ENCODE results near the gene JCAD. TPM values are rescaled to one million over a fixed set of nuclear protein-coding genes. Genes with fewer than 3 reads are reported as not detected.

The JCAD gene
- total and polyA plus RNA-seq, 2 donors (not counting 1 experiment from before 2014, with no cell fraction given): 3.3 to 27.1 TPM

DNA sequence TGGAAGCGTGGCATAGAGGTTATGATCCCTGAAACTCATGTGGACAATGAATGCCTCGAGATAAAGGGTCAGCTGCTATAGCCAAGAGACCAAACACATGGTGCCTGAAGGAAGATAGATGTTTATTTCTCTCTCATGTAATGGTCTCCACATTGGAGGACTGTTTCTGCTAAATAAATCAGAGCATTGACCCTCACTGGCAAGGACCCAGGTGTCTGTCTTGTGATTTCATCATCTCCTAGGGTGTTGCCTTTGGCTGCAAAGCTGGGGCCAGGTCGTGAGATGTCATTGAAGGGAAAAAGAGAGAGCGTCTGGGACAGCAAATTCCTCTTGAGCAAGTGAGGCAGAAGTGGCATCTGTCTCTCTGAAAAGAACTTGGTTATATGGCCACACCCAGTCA is 64.6 kb downstream of the JCAD start:
- DNase-seq (ENCODE audit: low read depth in 2 of 2): peak in 1 of 2 donors; percentile 49
- Histone ChIP-seq H3K79me2 (ENCODE audit: control insufficient read depth, insufficient read depth, low read length) (no peaks in the 10 kb centered on the region), H3K4me1 (ENCODE audit: control insufficient read depth, extremely low read depth, insufficient read depth, low read length) (no peaks in the 10 kb centered on the region), H3K36me3 (ENCODE audit: control insufficient read depth, insufficient read depth, low read length) (no peaks in the 10 kb centered on the region), H3K4me3 (replicated peaks in 1 of 4; ENCODE audit: control extremely low read depth in 1 of 4, insufficient read depth in 1 of 4, low read depth in 3 of 4, low read length in 4 of 4) (no peak overlapping the region), H3K27me3 (ENCODE audit: control insufficient read depth, insufficient read depth, low read length) (no peaks in the 10 kb centered on the region), H3K9ac (ENCODE audit: insufficient read depth, low read length) (no peak overlapping the region), H3K27ac (ENCODE audit: insufficient read depth, low read length) (no peak overlapping the region), H4K20me1 (ENCODE audit: control insufficient read depth, extremely low read depth, insufficient read depth, low read length) (no peaks in the 10 kb centered on the region), H2AFZ (ENCODE audit: low read length) (no peak overlapping the region), H3K4me2 (ENCODE audit: extremely low read depth, insufficient read depth, low read length) (no peak overlapping the region), H3K9me3 (ENCODE audit: control insufficient read depth, insufficient read depth, low read depth, low read length) (no peaks in the 10 kb centered on the region)
- TF ChIP-seq EZH2 (IDR thresholded peaks at IDR 0.05; ENCODE audit: low read length, missing control alignments): no peak
- TF ChIP-seq, protein P1, sequence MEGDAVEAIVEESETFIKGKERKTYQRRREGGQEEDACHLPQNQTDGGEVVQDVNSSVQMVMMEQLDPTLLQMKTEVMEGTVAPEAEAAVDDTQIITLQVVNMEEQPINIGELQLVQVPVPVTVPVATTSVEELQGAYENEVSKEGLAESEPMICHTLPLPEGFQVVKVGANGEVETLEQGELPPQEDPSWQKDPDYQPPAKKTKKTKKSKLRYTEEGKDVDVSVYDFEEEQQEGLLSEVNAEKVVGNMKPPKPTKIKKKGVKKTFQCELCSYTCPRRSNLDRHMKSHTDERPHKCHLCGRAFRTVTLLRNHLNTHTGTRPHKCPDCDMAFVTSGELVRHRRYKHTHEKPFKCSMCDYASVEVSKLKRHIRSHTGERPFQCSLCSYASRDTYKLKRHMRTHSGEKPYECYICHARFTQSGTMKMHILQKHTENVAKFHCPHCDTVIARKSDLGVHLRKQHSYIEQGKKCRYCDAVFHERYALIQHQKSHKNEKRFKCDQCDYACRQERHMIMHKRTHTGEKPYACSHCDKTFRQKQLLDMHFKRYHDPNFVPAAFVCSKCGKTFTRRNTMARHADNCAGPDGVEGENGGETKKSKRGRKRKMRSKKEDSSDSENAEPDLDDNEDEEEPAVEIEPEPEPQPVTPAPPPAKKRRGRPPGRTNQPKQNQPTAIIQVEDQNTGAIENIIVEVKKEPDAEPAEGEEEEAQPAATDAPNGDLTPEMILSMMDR (conservative IDR thresholded peaks at IDR 0.05 in 1 of 2, IDR thresholded peaks at IDR 0.05 in 1 of 2; ENCODE audit: low read depth in 1 of 2, low read length in 2 of 2): no peak

DNA sequence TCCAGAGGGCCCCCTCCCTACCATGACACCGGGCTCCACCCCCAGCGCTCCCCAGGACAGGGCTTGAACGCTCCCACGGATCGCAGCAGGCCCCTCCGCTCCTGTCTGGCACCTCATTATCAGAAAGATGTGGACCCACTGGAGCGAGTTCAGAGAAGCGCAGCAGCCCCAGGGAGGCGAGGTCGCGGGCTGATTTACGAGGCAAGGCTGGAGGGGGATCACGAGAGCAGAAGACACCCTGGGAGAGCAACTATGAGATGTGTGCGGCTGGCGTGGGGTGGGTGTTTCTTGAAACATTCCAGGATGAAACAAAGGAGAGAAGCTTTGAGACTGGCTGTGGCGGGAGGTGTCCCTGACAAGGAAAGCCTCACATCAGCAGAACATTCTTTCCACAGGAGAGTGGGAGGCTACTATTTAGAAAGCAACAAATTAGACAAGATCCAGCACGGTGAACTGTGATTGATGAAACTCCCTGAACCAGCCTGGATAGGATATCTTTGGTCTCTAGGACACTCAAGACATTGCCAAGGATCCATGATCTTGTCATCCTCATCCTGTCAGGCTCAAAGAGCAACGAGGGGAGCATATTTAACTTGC is 66.0 kb downstream of the JCAD start:
- no peaks in the 10 kb centered on the region for H3K4me1 ChIP-seq (ENCODE audit: control insufficient read depth, extremely low read depth, insufficient read depth, low read length)
- H3K27me3 ChIP-seq (ENCODE audit: control insufficient read depth, insufficient read depth, low read length): no peaks in the 10 kb centered on the region
- H2AFZ ChIP-seq (ENCODE audit: low read length): peak overlapping the region; percentile 19
- no peak for DNase-seq (ENCODE audit: low read depth in 2 of 2)
- H3K79me2 ChIP-seq (ENCODE audit: control insufficient read depth, insufficient read depth, low read length): no peaks in the 10 kb centered on the region
- H3K9ac ChIP-seq (ENCODE audit: insufficient read depth, low read length): no peak overlapping the region
- no peak for TF ChIP-seq EZH2 (IDR thresholded peaks at IDR 0.05; ENCODE audit: low read length, missing control alignments)
- TF ChIP-seq, protein P1 (conservative IDR thresholded peaks at IDR 0.05 in 1 of 2, IDR thresholded peaks at IDR 0.05 in 1 of 2; ENCODE audit: low read depth in 1 of 2, low read length in 2 of 2): no peak
- no peak overlapping the region for H3K4me2 ChIP-seq (ENCODE audit: extremely low read depth, insufficient read depth, low read length)
- no peak overlapping the region for H3K27ac ChIP-seq (ENCODE audit: insufficient read depth, low read length)
- no peaks in the 10 kb centered on the region for H4K20me1 ChIP-seq (ENCODE audit: control insufficient read depth, extremely low read depth, insufficient read depth, low read length)
- H3K4me3 ChIP-seq (replicated peaks in 1 of 4; ENCODE audit: control extremely low read depth in 1 of 4, insufficient read depth in 1 of 4, low read depth in 3 of 4, low read length in 4 of 4): no peak overlapping the region
- no peaks in the 10 kb centered on the region for H3K9me3 ChIP-seq (ENCODE audit: control insufficient read depth, insufficient read depth, low read depth, low read length)
- no peaks in the 10 kb centered on the region for H3K36me3 ChIP-seq (ENCODE audit: control insufficient read depth, insufficient read depth, low read length)

DNA sequence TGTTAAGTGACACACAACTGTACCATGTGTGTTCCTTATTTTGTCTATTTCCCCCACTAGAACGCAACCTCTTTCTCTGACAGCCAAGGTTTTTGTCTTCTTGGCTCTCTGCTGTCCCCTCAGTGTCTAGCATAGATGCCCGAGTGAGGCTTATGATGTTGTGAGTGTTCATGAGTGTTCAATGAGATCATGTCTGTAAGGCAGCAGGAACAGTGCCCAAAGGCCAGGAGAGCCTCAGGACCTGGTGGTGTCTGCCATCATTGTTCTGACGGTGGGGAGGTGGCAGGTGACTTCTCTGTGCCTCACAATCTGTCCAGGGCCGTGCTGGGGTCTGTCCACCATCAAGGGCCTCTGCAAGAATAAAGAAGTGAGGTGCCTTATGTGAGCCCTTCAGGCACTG is 66.5 kb downstream of the JCAD start:
- Histone ChIP-seq H3K27me3 (ENCODE audit: control insufficient read depth, insufficient read depth, low read length) (no peaks in the 10 kb centered on the region), H3K9me3 (ENCODE audit: control insufficient read depth, insufficient read depth, low read depth, low read length) (no peaks in the 10 kb centered on the region), H3K4me2 (ENCODE audit: extremely low read depth, insufficient read depth, low read length) (no peak overlapping the region), H3K4me1 (ENCODE audit: control insufficient read depth, extremely low read depth, insufficient read depth, low read length) (no peaks in the 10 kb centered on the region), H3K4me3 (replicated peaks in 1 of 4; ENCODE audit: control extremely low read depth in 1 of 4, insufficient read depth in 1 of 4, low read depth in 3 of 4, low read length in 4 of 4) (no peak overlapping the region), H3K9ac (ENCODE audit: insufficient read depth, low read length) (no peak overlapping the region), H3K27ac (ENCODE audit: insufficient read depth, low read length) (no peak overlapping the region), H4K20me1 (ENCODE audit: control insufficient read depth, extremely low read depth, insufficient read depth, low read length) (no peaks in the 10 kb centered on the region), H3K36me3 (ENCODE audit: control insufficient read depth, insufficient read depth, low read length) (no peaks in the 10 kb centered on the region), H2AFZ (ENCODE audit: low read length) (no peak overlapping the region), H3K79me2 (ENCODE audit: control insufficient read depth, insufficient read depth, low read length) (no peaks in the 10 kb centered on the region)
- no peak for DNase-seq (ENCODE audit: low read depth in 2 of 2)
- TF ChIP-seq EZH2 (IDR thresholded peaks at IDR 0.05; ENCODE audit: low read length, missing control alignments): no peak
- TF ChIP-seq, protein P1 (conservative IDR thresholded peaks at IDR 0.05 in 1 of 2, IDR thresholded peaks at IDR 0.05 in 1 of 2; ENCODE audit: low read depth in 1 of 2, low read length in 2 of 2): no peak
